HG03457 (cell line): ENCODE data around the gene OR5H6.
"Not testable (repeated sequence)": the region's sequence is repeated elsewhere in the genome, so short reads cannot be mapped to it uniquely, and the experiment has no call there.

ENCODE experiments used
- ATAC-seq: cut with Tn5 transposase; IDR thresholded peaks from one replicate; pipeline ENCODE4 v1.9.1; 2021; ENCODE audit warnings: moderate number of reproducible peaks; ENCODE audit not compliant: unreplicated experiment

Gene OR5H6

DNA sequence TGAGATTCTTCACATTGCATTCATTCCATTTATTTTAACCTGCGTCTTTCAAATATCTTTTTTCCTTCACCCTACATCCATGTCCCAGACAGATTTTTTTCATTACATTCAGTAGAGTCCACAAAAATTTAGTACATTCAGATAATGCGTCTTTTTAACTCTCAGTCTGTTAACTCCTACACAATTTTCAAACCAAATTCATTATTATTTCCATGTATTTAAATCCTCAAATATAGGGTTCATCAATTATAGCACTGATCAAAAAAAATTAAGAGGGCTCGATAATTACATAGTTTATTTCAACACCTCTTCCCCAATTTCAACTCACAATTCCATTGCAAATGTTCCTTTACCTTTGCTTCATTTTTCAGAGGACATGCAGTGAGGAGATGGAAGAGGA is at the start of gene OR5H6:
OR5H6 (plus strand) TSS at position 301 of the 400 bp plus-strand sequence; CDS start at position 390, 89 bp downstream.
- no peak for ATAC-seq

DNA sequence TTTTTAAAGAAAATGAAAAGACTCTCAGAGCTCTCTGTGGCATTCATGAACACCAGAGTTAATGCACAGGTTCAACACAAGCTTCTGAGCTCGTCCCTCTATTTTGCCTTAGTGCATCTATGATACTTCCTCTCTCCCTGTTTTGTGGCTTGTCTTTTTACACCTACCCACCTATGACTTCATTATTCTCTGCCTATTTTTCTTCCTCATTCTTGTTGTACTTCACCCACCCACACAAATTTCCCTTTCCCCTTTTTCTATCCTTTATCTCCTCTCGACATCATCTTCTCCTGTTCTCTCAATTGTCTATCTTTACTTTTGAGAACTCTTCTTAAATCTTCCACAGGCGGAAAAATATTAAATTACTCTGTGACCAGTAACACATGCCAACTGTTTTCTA is 49.0 kb upstream of the OR5H6 start:
- ATAC-seq, result no peak

GRCh38 chr3:98223907-98224672 is 40.0 kb upstream of the OR5H6 start:
- no peak for ATAC-seq

GRCh38 chr3:98232489-98232888 is 31.6 kb upstream of the OR5H6 start:
- no peak for ATAC-seq

DNA sequence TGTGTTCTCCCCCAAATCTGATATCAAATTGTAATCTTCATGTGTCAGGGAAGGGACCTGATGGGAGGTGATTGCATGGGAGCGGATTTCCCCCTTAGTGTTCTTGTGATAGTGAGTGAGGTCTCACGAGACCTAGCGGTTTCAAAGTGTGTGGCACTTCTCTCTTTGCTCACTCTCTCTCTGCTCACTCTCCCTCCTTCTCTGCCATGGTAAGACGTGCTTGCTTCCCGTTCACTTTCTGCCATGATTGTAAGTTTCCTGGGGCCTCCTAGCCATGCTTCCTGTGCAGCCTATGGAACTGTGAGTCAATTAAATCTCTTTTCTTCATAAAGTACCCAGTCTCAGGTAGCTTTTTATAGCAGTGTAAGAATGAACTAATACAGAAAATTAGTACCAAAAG is 30.6 kb upstream of the OR5H6 start:
- no peak for ATAC-seq

DNA sequence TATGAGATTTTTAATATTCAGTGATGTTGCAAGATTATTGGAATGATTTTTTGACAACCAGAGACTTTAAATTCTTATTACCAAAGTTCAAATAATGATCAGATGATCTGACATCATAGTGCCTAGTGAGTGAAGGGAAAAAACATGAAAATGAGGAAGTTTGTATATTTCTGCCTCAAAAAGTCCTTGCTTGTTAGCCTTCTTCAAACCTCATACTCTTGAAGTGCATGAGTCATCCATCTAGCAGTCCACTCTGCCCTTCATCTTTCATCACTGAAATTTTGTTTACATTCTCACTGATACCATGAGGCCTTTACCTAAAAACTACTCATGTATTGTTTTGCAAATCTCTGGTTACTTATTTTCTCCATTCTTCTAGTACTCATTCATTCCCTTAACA is 23.9 kb upstream of the OR5H6 start:
- ATAC-seq, result no peak

DNA sequence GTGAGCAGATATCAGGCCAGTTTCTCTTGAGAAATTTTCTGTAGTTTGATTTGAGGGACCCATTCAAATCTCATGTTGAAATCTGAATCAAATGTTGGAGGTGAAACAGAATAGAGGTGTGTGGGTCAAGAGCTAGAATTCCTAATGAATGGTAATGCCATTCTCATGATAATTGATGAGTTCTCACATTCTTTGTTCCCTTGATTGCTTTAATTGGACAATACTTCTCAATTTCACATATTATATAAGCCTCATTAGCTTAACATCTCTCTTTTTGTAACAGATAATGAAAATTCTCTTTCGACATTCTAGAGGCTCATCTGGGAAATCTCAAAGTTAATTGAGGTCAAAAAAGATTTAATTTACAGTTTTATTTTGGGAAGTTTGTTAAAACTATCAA is 21.9 kb upstream of the OR5H6 start:
- no peak for ATAC-seq

- no peak for ATAC-seq
Observed at GRCh38 chr3:98243843-98244242, 20.2 kb upstream of the OR5H6 start.

DNA sequence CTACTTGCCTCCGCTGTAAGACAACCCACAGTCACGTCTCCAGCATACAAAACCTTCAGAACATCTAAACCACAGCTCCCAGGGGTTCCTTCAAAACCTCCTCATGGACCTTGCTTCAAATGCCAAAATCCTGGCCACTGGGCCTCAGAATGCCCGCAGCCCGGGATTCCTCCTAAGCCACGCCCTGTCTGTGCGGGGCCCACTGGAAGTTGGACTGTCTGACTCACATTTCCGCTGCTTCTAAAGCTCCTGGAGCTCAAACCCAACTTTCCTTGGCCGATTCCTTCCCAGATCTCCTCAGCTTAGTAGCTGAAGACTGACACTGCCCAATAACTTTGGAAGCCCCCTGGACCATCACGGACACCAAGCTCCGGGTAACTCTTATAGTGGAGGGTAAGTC is 17.9 kb upstream of the OR5H6 start:
- no peak for ATAC-seq

GRCh38 chr3:98256026-98256425 is 8.0 kb upstream of the OR5H6 start:
- not testable (repeated sequence) for ATAC-seq

GRCh38 chr3:98259707-98260106 is 4.3 kb upstream of the OR5H6 start:
- ATAC-seq, result peak; percentile 82

DNA sequence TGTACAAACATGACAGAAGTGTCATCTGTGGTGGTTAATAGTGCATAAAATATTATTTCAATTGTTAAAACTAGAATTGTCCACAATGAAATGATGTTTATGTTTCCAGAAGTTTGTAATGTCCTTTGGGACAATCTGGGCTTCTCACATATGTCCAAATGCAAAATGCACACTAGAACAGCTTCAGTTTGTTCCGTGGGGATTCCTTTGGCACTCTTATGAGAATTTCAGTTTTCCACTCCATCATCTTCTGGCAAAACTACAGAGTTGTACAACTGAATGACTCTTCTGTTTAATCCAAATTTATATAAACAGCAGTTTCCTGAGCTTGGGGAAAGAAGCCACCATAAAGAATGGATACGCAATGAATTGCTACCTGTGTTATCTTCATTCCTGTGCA is 2.0 kb upstream of the OR5H6 start:
- no peak for ATAC-seq

DNA sequence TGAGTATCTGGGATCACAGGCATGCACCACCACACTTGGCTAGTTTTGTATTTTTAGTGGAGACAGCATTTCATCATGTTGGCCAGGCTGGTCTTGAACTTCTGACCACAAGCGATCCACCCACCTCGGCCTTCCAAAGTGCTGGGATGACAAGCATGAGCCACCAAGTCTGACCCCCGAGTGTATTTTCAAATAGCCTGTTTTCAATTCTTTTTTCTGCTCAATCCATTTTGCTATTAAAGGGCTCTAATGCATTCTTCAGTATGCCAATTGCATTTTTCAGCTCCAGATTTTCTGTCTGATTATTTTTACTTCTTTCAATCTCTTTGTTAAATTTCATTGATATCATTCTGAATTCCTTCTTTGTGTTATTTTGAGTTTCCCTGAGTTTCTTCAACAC is 5.8 kb downstream of the OR5H6 start:
- ATAC-seq, result no peak

DNA sequence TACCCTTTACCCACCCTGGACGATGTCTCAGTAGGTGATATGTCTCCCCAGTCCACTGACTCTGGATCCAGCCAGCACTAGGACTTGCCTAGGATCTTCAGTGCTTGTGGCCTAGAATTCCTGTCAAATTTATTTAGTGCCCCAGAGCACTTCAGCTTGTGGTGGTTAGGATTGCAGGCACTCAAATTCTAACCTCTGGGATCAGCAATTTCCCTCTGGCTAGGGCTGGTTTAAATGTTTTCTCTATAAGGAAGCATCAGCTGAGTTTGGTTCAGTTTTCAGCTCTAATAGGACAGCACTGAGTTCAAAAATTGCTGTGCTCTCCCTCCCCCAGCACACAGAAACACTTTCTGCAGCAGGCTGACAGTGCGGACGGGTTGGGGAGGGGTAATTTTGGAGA is 8.1 kb downstream of the OR5H6 start:
- no peak for ATAC-seq

- ATAC-seq, result no peak
Observed at GRCh38 chr3:98274914-98275313, 10.9 kb downstream of the OR5H6 start.

GRCh38 chr3:98282205-98282604 is 18.2 kb downstream of the OR5H6 start, which contains the start of gene OR5H2:
TSS of gene OR5H2 (plus strand) at chr3:98282505. CDS start at chr3:98282903, 398 bp downstream.
- no peak for ATAC-seq

DNA sequence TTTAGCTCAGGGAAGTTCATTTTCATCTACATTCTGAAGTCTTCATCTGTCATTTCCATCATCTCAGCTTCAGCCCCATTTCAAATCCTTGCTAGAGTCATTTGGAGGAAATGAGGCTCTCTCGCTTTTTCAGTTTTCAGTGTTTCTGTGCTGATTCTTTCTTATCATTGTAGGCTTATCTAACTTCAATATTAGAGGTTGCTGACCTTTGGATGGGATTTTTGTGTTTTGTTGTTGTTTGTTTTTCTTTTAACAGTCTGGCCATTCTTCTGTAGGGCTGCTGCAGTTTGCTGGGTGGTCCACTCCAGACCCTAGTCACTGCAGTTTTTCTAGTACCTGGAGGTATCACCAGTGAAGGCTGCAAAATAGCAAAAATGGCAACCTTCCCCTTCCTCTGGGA is 26.9 kb downstream of the OR5H6 start:
- no peak for ATAC-seq

DNA sequence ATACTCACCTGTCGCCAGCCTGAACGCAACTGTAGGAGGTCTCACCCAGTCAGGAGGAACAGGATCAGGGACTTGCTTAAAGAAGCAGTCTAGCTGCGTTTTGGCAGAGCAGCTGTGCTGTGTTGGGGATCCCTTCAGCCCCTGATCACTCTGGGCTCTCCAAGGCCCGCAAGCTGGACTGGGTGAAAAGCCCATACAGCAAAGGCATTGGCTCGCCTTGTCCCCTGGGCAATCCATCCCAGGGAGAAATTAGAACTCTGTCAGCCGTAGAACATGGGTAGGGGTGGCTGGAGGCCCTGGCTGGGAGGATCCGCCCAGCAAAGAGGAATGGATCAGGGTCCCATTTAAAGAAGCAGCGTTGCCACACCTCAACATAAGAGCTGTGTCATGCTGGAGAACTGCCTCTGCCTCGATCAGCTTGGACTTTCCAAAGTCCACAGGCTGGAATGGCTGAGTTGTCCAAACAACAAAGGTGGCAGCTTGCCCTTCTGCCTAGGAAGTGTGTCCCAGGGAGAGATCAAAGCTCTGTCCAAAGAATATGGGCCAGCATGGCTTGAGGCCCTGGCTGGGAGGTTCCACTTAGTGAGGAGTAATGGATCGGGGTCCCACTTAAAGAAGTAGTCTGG is 27.4 kb downstream of the OR5H6 start:
- ATAC-seq, result no peak
